Measurements from ENCODE around the gene STAC2.

GRCh38 chr17:39222866-39223834 is 2.6 kb downstream of the STAC2 start:
- no peak for TF ChIP-seq CTCF (IDR thresholded peaks at IDR 0.05)
- no peak for TF ChIP-seq POLR2A (IDR thresholded peaks at IDR 0.05)

Measured in upper lobe of left lung (tissue), 4 donors.